Mesenchymal stem cell (in vitro differentiated cells and primary cell): ENCODE measurements around the gene CRABP2.
A peak's percentile ranks its signal among the peaks of the same experiment; 100 is the strongest.

Source experiments
- DNase-seq: peaks from one replicate; pipeline ENCODE4 v3.0.0-alpha.2; 2013
- H2AFZ ChIP-seq: one replicate; pipeline ENCODE4 v1.6.1; 2013; ENCODE audit warnings: low read depth, mild to moderate bottlenecking, control low read depth, inconsistent platforms, low read length, moderate library complexity
- H2AK5ac ChIP-seq: 2 replicates; pipeline ENCODE4 v1.6.1; 2013; ENCODE audit warnings: low read length, moderate library complexity, mild to moderate bottlenecking, inconsistent platforms; ENCODE audit not compliant: severe bottlenecking
- H2BK120ac ChIP-seq: one replicate; pipeline ENCODE4 v1.6.1; 2013; ENCODE audit warnings: low read depth, mild to moderate bottlenecking, inconsistent platforms, low read length, moderate library complexity
- H2BK12ac ChIP-seq, 2 experiments: one replicate each; pipeline ENCODE4 v1.6.1; 2013; ENCODE audit warnings: inconsistent platforms in 2 of 2, low read length in 2 of 2, mild to moderate bottlenecking in 2 of 2, moderate library complexity in 2 of 2, control low read depth in 1 of 2
- H2BK15ac ChIP-seq: one replicate; pipeline ENCODE4 v1.6.1; 2013; ENCODE audit warnings: mild to moderate bottlenecking, low read depth, inconsistent platforms; ENCODE audit not compliant: poor library complexity, severe bottlenecking
- H2BK5ac ChIP-seq: 2 replicates; pipeline ENCODE4 v1.6.1; 2013; ENCODE audit warnings: low read depth, mild to moderate bottlenecking, low read length, control low read depth, inconsistent platforms; ENCODE audit not compliant: poor library complexity, severe bottlenecking
- H3K14ac ChIP-seq, 2 experiments: one replicate each; pipeline ENCODE4 v1.6.1; 2013; ENCODE audit warnings: inconsistent platforms in 2 of 2, low read length in 2 of 2, control low read depth in 1 of 2, mild to moderate bottlenecking in 1 of 2, moderate library complexity in 1 of 2
- H3K18ac ChIP-seq, 2 experiments: one replicate each; pipeline ENCODE4 v1.6.1; 2013; ENCODE audit warnings: inconsistent platforms in 2 of 2, low read length in 2 of 2, control low read depth in 1 of 2, low read depth in 1 of 2, mild to moderate bottlenecking in 1 of 2
- H3K23ac ChIP-seq, 2 experiments: one replicate each; pipeline ENCODE4 v1.6.1; 2013; ENCODE audit warnings: inconsistent platforms in 2 of 2, low read length in 2 of 2, mild to moderate bottlenecking in 2 of 2, moderate library complexity in 2 of 2, control low read depth in 1 of 2
- H3K27ac ChIP-seq: 2 replicates; pipeline ENCODE4 v1.5.1; 2013; ENCODE audit warnings: mild to moderate bottlenecking, moderate library complexity, low read length, control low read depth, inconsistent platforms; ENCODE audit not compliant: poor library complexity, severe bottlenecking
- H3K27me3 ChIP-seq, 2 experiments: 2 replicates each; pipeline versions ENCODE4 v1.6.1 to v1.7.0; 2013; ENCODE audit warnings: low read length in 2 of 2, mild to moderate bottlenecking in 2 of 2, moderate library complexity in 2 of 2, control low read depth in 1 of 2, inconsistent platforms in 1 of 2; ENCODE audit not compliant: control insufficient read depth in 1 of 2, insufficient read depth in 1 of 2
- H3K36me3 ChIP-seq, 2 experiments: 2 replicates each; pipeline versions ENCODE4 v1.6.1 to v1.7.0; 2013; ENCODE audit warnings: low read length in 2 of 2, control low read depth in 1 of 2, inconsistent platforms in 1 of 2, low read depth in 1 of 2, mild to moderate bottlenecking in 1 of 2; ENCODE audit not compliant: insufficient read depth in 2 of 2, control insufficient read depth in 1 of 2
- H3K4ac ChIP-seq, 2 experiments: one replicate each; pipeline ENCODE4 v1.6.1; 2013; ENCODE audit warnings: inconsistent platforms in 2 of 2, low read length in 2 of 2, mild to moderate bottlenecking in 2 of 2, moderate library complexity in 2 of 2, control low read depth in 1 of 2, low read depth in 1 of 2
- H3K4me1 ChIP-seq: 2 replicates; pipeline ENCODE4 v1.6.1; 2013; ENCODE audit warnings: low read depth, low read length, control low read depth; ENCODE audit not compliant: control insufficient read depth, insufficient read depth
- H3K4me2 ChIP-seq: 2 replicates; pipeline ENCODE4 v1.6.1; 2013; ENCODE audit warnings: low read length, mild to moderate bottlenecking, inconsistent platforms; ENCODE audit not compliant: poor library complexity, severe bottlenecking
- H3K4me3 ChIP-seq, 2 experiments: 2 replicates each; pipeline versions ENCODE4 v1.5.1 to v1.7.0; 2013; ENCODE audit warnings: low read length in 2 of 2, mild to moderate bottlenecking in 2 of 2, control low read depth in 1 of 2, low read depth in 1 of 2; ENCODE audit not compliant: insufficient read depth in 1 of 2
- H3K79me1 ChIP-seq: replicated peaks from 2 replicates; pipeline ENCODE4 v1.6.1; 2013; ENCODE audit warnings: mild to moderate bottlenecking, control low read depth, low read length, inconsistent platforms; ENCODE audit not compliant: poor library complexity, severe bottlenecking
- H3K9ac ChIP-seq: 2 replicates; pipeline ENCODE4 v1.7.0; 2013; ENCODE audit warnings: mild to moderate bottlenecking, low read length, moderate library complexity
- H3K9me3 ChIP-seq: 2 replicates; pipeline ENCODE4 v1.7.0; 2013; ENCODE audit warnings: mild to moderate bottlenecking, low read length; ENCODE audit not compliant: control insufficient read depth
- H4K8ac ChIP-seq: one replicate; pipeline ENCODE4 v1.6.1; 2013; ENCODE audit warnings: inconsistent platforms, mild to moderate bottlenecking, low read length, moderate library complexity
- H4K91ac ChIP-seq: one replicate; pipeline ENCODE4 v1.6.1; 2013; ENCODE audit warnings: mild to moderate bottlenecking, low read length, inconsistent platforms
- WGBS: methylation state at CpG from one replicate; pipeline ENCODE4 v1.1.7; 2013; ENCODE audit warnings: mixed read lengths; 5-methylcytosine and 5-hydroxymethylcytosine counted together

CRABP2 gene

GRCh38 chr1:156747742-156748669 lies 42.6 kb upstream of the CRABP2 start:
- peak overlapping the region; percentile 84 for H2BK15ac ChIP-seq
- no peaks in the 10 kb centered on the region for H3K27me3 ChIP-seq
- H2AK5ac ChIP-seq = peak overlapping the region; percentile 99
- H4K8ac ChIP-seq = peak overlapping the region; percentile 97
- H3K23ac ChIP-seq = peak overlapping the region in 1 of 2 experiments; percentile 51
- DNase-seq = peak; percentile 40
- H3K9me3 ChIP-seq = no peaks in the 10 kb centered on the region
- WGBS = 40% methylated on average over 8 of the region's 8 CpGs
- H2BK12ac ChIP-seq = peak overlapping the region; percentile 76 to 96
- H3K4me1 ChIP-seq = peaks cover 45% of the 10 kb centered on the region
- no peak overlapping the region for H2AFZ ChIP-seq
- H3K4me3 ChIP-seq = peak overlapping the region in 1 of 2 experiments; percentile 90
- H3K18ac ChIP-seq = peak overlapping the region; percentile 94 to 98
- peak overlapping the region; percentile 98 for H2BK120ac ChIP-seq
- H3K9ac ChIP-seq = peak overlapping the region; percentile 94
- peaks cover 25 to 32% of the 10 kb centered on the region in 2 experiments for H3K36me3 ChIP-seq
- H3K4me2 ChIP-seq = peak overlapping the region; percentile 90
- peak overlapping the region; percentile 91 for H2BK5ac ChIP-seq
- peaks cover 4% of the 10 kb centered on the region for H3K79me1 ChIP-seq
- H3K27ac ChIP-seq = peak overlapping the region; percentile 90
- peak overlapping the region in 1 of 2 experiments; percentile 90 for H3K14ac ChIP-seq
- H4K91ac ChIP-seq = peak overlapping the region; percentile 92
- peak overlapping the region; percentile 83 to 96 for H3K4ac ChIP-seq

- H2AFZ ChIP-seq = no peak overlapping the region
- peak overlapping the region; percentile 94 to 98 for H3K4ac ChIP-seq
- peaks cover 42% of the 10 kb centered on the region for H3K4me1 ChIP-seq
- peak overlapping the region; percentile 94 for H3K4me2 ChIP-seq
- peaks cover 7% of the 10 kb centered on the region for H3K79me1 ChIP-seq
- H2BK12ac ChIP-seq = peak overlapping the region; percentile 76 to 96
- peak overlapping the region; percentile 94 to 98 for H3K18ac ChIP-seq
- peak overlapping the region; percentile 99 for H3K9ac ChIP-seq
- H2BK120ac ChIP-seq = peak overlapping the region; percentile 98
- peak overlapping the region; percentile 99 for H2AK5ac ChIP-seq
- H3K27me3 ChIP-seq = no peaks in the 10 kb centered on the region
- H3K4me3 ChIP-seq = peak overlapping the region; percentile 39 to 90
- H4K8ac ChIP-seq = peak overlapping the region; percentile 97
- no peaks in the 10 kb centered on the region for H3K9me3 ChIP-seq
- peak overlapping the region in 1 of 2 experiments; percentile 93 for H3K23ac ChIP-seq
- 0% methylated on average over 15 of the region's 29 CpGs for WGBS
- H2BK15ac ChIP-seq = no peak overlapping the region
- H4K91ac ChIP-seq = peak overlapping the region; percentile 100
- H2BK5ac ChIP-seq = peak overlapping the region; percentile 97
- H3K27ac ChIP-seq = peak overlapping the region; percentile 100
- peak overlapping the region in 1 of 2 experiments; percentile 86 for H3K14ac ChIP-seq
- DNase-seq = peak; percentile 97
- H3K36me3 ChIP-seq = peaks cover 36 to 41% of the 10 kb centered on the region in 2 experiments
These were observed 41.6 kb upstream of the CRABP2 start for GRCh38 chr1:156746728-156747631.

- no peak overlapping the region for H3K14ac ChIP-seq
- H2AK5ac ChIP-seq = peak overlapping the region; percentile 99
- H3K4me3 ChIP-seq = peak overlapping the region in 1 of 2 experiments; percentile 74
- 28% methylated on average over 9 of the region's 9 CpGs for WGBS
- peak overlapping the region; percentile 94 for H3K4me2 ChIP-seq
- peaks cover 9% of the 10 kb centered on the region for H3K79me1 ChIP-seq
- peaks cover 41 to 42% of the 10 kb centered on the region in 2 experiments for H3K36me3 ChIP-seq
- no peak for DNase-seq
- no peak overlapping the region for H2AFZ ChIP-seq
- H4K8ac ChIP-seq = peak overlapping the region; percentile 96
- H2BK5ac ChIP-seq = peak overlapping the region; percentile 50
- H2BK120ac ChIP-seq = peak overlapping the region; percentile 94
- H3K27me3 ChIP-seq = no peaks in the 10 kb centered on the region
- peak overlapping the region; percentile 70 to 82 for H2BK12ac ChIP-seq
- H3K23ac ChIP-seq = peak overlapping the region in 1 of 2 experiments; percentile 74
- peak overlapping the region; percentile 85 to 97 for H3K18ac ChIP-seq
- peak overlapping the region; percentile 96 for H4K91ac ChIP-seq
- H2BK15ac ChIP-seq = peak overlapping the region; percentile 56
- no peaks in the 10 kb centered on the region for H3K9me3 ChIP-seq
- H3K9ac ChIP-seq = peak overlapping the region; percentile 99
- H3K27ac ChIP-seq = peak overlapping the region; percentile 100
- H3K4ac ChIP-seq = peak overlapping the region in 1 of 2 experiments; percentile 95
- H3K4me1 ChIP-seq = peaks cover 45% of the 10 kb centered on the region
These were observed 41.0 kb upstream of the CRABP2 start for GRCh38 chr1:156746406-156746727.
